Activated CD4-positive, alpha-beta T cell treated with anti-CD3 and anti-CD28 coated beads, Interleukin-2, amount 50 U/mL, for 48 hours (primary cell): ENCODE data around the gene FOXA1.

ENCODE experiments used
- DNase-seq, 2 experiments: peaks; one replicate each; pipeline ENCODE4 v3.0.0-alpha.2; 2020

Gene FOXA1

DNA sequence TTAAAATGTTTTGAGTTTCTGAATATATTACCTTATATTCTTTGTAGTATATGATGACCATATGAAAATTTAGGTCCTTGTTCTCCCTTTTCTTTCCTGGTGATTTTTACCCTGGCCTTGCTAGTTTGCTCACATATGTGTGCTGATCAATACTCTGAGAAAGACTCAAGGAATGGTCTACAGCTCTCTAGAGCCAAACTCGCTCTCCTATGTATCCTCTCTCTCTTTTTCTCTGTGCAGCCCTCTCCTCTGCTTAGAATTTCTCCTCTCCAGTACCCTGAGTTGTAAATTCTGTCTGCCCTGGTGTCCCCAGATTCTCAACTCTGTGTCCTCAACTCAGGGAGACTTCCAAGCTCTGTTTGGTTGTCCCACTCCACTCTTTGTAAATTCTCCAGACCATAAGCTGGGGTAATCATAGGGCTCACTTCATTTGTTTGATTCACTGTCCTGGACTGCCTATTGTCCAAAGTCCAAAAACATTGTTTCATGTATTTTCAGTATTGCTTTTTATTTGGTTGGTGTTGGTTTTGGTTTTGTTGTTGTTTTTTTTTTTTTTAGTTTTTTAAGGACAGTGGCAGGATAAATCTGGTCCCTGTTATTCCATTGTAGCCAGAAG lies 41.0 kb downstream of the FOXA1 start:
- no peak for DNase-seq

DNA sequence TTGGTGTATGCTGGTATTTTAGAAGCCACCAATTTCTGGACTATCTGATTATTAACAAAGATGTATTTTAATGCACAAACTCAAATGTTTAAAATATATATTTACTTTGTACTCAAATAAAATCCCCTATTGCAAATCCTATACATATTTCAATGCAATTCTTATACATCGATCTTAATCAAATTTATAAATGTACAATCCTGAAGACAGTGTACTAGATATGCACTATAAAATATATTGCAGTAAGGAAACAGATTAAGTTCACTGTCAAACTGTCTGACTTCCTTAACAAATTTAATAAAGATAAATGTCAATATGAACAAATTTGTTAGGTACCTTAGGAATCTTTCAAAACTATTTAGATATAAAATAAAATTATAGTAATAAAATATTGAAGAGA lies 43.9 kb downstream of the FOXA1 start:
- no peak for DNase-seq

GRCh38 chr14:37550511-37550910 lies 44.5 kb downstream of the FOXA1 start:
- DNase-seq: no peak

DNA sequence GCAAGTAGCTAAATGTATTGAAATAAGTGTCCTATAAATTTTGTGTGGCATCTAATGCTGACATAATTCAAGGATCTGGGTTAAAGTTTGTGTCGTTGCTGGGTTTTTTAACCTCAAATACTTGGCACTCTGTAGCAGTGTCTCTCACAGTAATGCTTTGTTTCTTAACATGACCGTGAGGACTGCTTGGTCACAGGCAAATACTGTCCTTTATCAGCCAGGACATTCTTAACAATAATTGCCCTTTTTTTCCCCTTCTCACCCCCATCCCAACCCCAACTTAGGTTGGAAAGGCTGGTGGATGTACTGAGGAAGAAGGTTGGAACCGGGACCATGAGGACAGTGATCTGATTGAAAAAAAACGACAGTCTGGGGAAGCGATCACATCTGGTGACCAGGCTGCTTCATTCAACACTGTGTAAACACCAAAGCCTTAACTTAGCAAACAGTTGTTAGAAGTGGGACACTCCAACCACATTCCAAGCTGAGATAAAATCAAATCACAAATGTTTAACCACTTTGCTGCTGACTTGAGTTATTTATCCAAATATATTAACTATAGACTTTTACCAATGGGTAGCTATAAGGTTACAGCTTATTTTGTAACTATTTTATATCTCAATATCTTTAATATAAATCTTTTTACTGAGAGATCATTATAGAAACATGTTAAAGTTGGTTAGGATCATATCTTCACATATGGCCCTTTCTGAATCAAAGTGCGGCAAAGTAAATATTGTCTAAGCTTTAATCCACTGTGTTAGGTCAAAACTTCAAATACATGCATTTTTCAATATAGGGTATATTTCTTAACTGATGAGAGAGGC lies 48.2 kb downstream of the FOXA1 start:
- DNase-seq: no peak

- no peak for DNase-seq
Observed at GRCh38 chr14:37545174-37545573, 49.9 kb downstream of the FOXA1 start.

- DNase-seq: no peak
Observed at GRCh38 chr14:37544407-37544806, 50.6 kb downstream of the FOXA1 start.

- DNase-seq: no peak
Observed at GRCh38 chr14:37539992-37540391, 55.1 kb downstream of the FOXA1 start.
